GM21717 (cell line): ENCODE data around the gene NISCH.

Source experiments
- ATAC-seq: cut with Tn5 transposase; IDR thresholded peaks from one replicate; pipeline ENCODE4 v1.9.1; 2021; ENCODE audit warnings: mild to moderate bottlenecking, moderate library complexity; ENCODE audit not compliant: unreplicated experiment

The NISCH gene

DNA sequence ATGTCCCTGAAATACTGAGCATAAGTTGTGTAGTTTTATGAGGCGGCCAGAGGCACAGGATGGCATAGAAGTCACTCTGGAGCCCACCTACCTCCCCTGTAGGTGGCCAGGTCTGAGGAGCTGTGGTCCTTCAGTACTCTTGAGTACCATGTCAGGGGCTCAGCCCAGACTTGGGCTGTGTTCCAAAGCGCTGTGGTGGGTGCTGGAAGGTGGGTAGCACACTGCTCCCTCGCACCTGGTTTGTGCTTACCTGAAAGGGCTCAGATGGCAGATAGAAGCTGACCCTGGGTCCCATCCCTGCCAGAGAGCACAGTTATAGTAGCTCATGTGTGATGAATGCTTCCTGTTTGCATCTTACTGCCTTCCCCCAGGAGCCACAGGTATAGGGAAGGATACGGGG is 15.5 kb downstream of the NISCH start:
- ATAC-seq = no peak

DNA sequence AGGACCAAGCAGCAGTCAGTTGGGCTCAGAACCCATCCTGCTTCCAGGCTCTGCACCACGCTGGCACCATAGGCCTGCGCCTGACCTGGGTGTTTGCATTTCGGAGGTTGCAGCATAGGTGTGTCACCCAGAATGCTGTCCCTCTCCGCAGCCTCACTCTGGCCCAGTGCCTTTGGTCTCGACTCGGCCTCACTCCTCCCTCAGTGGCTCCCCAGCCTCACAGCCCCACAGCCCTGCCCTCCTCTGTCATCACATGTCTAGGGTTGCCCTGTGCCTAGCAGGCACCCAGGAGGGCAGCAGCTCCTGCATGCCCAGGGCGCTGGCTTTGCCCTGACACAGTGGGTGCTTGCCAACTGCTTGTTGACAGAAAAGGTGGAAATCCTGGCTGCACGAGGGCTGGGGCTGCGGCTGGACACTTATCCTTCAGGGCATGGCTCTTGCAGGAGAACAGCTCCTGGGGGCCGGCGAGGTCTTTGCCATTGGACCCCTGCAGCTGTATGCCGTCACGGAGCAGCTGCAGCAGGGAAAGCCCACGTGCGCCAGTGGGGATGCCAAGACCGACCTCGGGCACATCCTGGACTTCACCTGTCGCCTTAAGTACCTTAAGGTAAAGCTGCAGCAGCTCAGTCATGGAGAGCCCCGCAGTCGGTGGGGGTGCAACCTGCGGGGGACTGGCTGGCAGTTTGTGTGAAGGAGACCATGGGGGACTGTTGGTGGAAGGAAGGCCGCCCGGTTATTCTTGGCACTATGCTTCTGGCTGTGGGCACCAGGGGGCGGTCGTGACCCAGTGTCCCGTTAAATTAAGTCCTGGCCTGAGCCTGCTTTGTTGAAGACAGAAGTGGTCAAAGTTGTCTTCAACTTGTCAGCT is 16.2 kb downstream of the NISCH start:
- no peak for ATAC-seq

DNA sequence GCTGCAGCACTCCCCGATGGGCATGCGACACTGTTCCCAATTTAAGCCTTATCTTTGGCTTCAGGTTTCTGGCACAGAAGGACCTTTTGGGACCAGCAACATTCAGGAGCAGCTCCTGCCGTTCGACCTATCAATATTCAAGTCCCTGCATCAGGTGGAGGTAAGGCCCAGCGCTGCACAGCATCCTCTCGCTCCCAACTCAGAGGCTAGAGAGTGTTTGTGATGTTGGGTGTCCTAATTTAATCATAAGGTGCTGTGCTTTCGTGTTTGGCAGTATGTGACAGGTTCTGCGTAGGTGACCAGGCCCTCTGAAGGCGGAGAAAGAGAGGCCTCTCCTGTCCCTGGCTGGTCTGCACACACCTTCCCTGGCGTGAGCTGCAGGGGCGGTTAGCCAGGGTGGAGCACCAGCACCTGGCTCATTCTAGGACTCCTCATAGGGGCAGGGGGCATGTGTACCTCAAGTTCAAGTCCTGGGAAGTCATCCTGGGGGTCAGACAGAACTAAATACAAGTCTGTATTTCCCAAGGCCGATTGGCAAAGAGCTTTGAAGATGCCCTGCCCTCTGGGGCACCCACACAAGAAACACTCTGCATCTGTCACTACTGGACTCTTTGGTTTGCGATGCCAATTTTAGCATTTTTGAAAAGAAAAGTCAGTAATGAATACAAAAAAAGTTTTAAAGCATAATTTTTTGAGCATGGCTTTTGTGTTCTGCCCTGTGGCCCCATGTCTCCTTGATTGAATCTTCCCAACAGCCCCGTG is 17.0 kb downstream of the NISCH start:
- no peak for ATAC-seq

DNA sequence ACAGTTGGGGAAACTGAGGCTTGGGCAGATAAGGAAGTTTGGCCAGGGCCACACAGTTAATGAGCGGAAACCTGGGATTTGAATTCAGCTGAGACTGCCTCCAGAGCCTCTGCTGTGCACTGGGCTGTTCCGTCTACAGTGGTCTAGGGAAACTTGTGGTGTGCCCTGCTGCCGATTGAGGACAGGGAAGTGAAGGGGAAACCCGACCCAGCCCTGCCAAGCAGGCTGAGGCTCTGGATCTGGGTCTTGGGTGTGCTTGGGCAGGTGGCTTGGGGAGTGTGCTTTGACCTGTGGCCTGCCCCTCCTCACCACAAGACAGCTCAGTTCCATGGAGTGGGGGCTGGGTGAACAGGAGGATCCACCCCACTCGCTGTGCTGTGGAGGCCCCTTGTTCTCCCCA is 17.6 kb downstream of the NISCH start:
- ATAC-seq = no peak

DNA sequence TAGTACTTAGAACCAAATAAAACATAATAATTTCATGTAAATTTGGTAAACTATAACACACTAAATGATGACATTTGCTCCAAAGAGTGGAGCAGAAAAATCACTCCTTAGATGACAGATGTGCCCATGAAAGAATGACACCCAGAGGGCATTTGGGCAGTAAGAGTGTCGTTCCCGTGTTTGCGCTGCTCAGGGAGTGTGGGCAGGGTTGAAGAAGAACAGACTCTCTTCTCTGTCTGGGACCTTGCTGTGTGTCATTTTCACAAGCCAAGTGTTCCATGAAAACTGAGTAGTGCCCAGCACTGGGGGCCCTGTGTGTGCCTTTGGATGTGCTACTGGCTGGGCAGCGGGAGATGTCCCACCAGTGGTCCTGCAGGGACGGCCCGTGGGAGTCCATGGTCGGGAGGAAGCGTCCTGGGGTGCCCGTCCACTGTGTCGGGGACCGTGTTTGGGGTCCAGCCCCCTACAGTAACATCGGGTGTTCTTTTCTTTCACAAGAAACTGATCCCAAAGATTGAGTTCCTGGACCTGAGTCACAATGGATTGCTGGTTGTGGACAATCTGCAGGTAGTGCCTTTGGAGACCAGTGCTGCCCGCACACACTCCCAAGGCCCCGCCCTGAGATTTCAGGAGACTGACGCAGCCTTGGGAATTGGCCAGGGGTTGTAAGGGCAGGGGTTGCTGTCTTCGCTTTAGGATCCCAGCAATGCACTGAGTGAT is 21.8 kb downstream of the NISCH start:
- no peak for ATAC-seq

DNA sequence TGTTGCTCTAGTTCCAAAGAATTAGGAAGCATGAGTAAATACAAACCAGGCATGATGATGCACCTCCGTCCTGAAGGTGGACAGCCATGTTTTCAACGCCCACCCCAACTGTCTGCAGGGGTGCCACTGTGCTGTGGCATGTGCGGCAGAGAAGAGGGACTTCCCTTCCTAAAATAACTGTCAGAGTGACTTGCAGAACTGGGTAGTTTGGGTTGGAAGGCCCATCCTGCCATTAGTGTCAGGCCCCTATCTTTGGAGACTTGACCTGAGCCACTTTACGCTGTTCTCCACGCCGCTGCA is 22.3 kb downstream of the NISCH start:
- no peak for ATAC-seq

DNA sequence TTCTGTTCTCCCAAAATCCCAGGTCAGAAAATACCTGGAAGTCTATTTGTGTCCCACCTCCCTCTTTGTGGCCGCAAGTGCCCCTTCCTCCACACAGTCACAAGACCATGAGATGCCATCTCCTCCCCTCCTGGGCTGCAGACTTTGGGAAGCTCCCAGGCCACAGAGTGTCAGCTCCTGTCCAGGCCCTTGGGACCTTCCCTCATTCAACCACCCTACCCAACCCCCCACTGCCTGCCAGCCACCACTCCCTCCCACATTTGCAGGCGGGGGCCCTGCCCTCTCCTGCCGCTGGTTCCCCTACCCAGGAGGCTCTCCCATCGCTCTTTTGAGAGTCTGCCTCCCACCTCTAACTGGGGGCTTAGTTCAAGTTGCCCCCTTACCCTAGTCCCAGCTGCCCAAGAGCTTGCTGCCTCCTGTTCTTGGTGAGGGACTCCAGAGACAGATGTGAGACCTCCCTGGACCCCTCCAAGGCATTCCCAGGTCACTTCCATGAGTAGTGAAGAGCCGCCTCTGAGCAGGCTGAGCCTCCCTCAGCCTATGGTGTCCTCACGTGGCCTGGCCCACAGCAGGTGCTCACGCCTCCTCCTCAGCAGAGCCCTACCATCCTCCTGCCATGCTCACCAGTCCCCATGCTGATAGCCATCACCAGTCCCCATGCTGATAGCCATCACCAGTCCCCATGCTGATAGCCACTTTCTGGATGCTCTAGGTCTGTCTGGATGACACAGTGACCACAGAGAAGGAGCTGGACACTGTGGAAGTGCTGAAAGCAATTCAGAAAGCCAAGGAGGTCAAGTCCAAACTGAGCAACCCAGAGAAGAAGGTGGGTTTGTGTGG is 23.9 kb downstream of the NISCH start:
- ATAC-seq = no peak

DNA sequence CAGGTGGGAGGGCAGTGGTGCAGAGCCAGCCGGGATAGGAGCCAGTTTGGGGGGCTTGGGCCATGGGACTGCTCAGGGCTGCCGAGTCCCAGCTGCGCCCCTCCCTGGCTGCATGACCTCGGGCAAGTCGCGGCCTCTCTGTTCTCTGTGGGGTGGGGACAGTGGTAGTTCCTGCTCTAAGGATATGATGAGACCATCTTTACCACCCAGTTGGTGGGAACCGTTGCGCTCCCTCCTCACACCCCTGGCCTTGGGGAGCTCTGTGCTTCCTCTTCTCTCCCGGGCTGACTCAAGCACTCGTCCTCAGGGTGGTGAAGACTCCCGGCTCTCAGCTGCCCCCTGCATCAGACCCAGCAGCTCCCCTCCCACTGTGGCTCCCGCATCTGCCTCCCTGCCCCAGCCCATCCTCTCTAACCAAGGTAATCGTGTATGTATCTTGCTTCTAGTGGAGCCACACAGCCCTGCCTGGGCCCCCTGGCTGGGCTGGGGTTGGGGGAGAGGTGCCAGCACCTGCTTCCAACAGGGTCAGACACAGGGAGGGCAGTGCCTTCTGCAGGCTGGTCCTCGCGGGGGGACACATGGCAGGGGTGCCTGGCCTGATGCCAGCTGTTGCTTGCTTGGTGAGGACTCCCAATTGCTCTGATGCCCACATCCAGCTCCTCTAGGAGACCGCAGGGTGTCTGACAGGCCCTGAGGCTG is 24.6 kb downstream of the NISCH start:
- no peak for ATAC-seq

DNA sequence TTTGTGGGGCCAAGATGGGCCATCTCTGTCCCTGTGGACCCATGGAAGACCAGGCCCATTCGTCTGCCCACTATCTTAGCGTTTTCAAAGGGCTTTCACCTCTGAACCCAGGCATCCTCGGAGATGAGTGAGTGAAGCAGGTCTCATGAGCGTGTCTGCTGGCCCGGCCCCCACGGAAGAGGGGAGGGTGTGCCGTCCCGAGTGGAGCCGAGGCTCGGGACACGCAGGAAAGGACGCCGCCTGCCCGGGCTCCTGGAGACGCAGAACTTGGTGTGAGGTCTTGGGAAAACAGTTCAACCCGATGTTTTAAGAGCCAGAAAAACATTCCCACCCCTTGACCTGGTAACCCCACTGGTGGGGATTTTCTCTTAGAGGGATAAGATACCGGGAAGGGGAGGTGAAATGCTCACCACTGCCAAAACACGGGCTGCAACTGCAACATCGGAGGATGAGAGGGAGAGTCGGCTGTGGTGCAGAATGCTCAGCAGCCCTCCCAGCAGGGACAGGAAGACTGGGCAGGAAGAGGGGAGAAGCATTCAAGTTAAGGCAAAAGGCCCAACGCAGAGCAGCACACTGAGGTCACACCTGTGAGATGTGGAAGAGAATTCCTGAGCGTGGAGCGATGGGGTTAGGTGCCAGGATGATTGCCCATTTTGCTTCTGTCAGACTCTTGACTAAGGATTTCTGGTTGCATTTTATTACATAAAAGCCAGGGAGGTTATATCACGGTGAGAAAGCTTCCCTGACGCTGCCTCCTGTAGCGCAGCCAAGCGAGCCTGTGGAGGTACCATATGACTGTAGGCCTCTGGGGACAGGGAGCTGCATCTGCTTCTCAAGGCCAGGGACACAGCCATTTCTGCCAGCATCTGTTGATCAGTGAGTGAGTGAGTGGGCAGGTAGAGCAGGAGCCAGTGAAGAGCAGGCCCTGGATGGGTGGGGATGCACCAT is 25.6 kb downstream of the NISCH start:
- ATAC-seq = no peak

DNA sequence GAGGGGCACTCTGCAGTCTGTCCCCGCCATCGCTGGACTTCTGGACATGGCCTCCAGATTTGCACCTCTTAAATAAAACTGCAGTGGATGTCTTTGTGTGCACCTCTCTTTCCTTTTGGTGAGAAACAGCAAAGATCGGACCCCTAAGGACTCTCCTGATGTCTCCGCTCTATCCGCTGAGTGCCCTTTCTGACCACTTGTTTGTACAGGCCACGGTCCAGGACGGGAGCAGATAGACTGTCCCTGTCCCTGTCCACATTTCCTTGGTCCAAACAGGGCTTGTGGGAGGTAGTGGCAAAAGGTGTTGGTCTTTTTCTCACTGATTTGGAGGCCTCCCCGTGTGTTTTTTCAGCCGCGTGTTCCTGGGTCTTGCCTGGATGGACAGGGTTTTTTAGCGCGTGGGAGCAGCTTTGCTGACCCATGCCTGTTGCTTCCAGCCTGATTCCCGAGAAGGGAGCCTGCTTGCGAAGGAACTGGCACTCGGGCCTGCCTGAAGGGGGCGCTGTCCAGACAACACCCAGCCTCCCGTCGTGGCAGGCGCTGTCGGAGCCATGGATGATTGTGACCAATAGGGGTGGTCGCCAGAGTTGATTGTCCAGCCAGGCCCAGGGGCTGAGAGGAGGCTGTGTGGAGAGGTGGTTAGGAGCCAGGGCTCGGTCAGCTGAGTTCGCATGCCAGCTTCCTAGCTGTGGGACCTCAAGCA is 26.6 kb downstream of the NISCH start:
- ATAC-seq = no peak

DNA sequence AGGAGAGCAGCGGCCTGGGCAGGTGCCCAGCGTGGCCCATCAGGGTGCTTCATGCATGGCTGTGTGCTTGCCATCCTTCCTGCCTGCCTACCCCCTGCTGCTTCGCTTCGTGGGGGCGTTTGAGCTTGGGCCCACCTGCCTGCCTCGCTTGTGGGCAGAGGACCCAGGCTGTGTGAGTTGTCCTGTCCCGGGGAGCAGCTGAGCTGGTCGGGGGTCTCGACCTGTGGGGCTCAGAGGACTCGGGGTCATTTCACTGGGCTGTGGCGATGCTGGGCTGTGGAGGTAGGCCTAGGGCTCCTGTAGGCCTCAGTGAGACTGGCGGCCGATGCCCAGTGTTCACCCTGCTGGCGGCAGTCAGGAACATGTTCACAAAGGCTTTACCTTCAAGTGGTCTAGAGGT is 27.7 kb downstream of the NISCH start:
- ATAC-seq = no peak

DNA sequence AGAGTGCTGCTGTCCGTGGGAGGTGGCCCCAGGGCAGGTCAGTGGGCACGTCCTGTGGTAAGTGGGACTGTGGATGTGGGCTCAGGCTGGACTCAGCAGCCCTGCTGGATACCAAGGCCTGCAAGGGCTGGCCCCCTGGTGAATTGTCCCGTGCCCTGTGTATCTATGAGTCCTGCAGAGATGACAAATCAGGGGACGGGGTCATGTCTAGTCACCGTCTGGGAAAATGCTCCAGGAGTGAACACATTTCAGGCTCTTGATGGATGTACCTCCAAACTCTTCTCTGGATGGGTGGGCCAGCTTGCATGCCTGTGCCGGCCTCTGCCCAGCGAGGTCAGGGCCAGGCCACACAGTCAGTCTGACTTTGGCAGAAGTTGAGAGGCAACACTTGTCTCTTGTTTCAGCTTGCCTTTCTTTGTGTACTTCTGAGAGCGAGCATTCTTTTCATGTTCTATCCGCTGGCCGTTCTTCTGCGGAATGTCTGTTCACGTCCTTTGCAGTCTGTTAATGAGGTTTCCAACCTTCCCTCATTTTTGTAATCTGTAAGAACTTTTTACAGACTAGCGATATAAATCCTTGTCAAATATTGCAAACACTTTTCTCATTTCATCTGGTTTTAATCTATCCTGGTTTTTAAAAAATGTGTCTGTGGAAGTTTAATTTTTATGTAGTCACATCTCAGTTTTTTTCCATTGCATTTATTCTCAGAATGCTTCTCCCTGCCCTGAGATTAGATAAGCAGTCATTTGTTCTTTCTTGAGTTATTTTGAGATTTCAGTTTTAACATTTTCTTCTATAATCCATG is 28.4 kb downstream of the NISCH start:
- ATAC-seq = no peak

DNA sequence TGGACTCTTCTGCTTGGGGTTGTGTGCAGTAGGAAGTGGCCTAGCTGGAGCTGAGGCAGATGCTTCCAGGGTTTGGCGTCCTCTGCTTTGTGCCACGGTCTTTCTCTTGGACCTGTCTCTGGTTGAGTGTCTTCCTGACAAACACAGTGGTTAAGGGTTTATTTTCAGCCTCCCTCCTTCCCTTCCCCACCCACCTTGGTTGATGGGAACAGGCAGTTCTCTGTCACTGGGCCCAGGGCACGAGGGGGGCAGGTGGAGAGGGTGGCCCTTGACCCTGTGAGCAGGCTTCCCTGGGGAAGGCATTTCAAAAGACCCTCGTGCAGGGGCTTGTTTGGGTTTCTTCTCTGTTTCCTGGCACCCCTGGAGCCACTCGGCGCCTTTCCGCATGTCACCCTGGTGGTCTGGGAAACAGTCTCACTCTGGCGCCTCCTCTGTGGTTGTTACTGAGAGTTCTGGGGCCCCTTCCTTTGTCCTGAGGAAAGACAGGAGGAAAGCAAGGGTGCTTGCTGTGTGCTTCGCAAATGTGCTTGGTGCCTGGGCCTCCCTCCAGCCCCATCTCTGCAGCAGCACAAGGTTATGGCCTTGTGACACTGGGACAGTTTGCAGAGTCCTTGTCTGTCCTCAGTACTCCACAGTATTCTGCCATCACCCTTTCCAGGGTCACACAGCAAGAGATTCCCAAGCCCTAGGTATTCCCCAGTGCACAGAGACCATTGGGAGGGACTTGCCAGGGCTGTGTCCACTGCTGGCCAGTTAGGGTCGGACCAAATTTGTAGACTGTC is 29.5 kb downstream of the NISCH start:
- ATAC-seq = no peak

DNA sequence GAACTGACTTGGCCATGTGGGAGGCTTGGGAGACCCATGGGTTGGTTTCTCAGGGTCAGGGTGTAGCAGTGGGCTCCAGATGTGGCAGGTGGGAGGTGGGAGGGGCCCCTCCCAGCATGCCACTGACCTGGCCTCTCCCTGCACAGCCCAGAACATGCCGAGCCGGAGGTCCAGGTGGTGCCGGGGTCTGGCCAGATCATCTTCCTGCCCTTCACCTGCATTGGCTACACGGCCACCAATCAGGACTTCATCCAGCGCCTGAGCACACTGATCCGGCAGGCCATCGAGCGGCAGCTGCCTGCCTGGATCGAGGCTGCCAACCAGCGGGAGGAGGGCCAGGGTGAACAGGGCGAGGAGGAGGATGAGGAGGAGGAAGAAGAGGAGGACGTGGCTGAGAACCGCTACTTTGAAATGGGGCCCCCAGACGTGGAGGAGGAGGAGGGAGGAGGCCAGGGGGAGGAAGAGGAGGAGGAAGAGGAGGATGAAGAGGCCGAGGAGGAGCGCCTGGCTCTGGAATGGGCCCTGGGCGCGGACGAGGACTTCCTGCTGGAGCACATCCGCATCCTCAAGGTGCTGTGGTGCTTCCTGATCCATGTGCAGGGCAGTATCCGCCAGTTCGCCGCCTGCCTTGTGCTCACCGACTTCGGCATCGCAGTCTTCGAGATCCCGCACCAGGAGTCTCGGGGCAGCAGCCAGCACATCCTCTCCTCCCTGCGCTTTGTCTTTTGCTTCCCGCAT is 31.8 kb downstream of the NISCH start:
- no peak for ATAC-seq

DNA sequence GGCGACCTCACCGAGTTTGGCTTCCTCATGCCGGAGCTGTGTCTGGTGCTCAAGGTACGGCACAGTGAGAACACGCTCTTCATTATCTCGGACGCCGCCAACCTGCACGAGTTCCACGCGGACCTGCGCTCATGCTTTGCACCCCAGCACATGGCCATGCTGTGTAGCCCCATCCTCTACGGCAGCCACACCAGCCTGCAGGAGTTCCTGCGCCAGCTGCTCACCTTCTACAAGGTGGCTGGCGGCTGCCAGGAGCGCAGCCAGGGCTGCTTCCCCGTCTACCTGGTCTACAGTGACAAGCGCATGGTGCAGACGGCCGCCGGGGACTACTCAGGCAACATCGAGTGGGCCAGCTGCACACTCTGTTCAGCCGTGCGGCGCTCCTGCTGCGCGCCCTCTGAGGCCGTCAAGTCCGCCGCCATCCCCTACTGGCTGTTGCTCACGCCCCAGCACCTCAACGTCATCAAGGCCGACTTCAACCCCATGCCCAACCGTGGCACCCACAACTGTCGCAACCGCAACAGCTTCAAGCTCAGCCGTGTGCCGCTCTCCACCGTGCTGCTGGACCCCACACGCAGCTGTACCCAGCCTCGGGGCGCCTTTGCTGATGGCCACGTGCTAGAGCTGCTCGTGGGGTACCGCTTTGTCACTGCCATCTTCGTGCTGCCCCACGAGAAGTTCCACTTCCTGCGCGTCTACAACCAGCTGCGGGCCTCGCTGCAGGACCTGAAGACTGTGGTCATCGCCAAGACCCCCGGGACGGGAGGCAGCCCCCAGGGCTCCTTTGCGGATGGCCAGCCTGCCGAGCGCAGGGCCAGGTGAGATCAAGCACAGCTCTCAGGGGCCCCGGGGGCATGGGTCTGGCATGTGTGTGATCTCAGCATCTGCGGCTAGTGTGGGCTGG is 32.6 kb downstream of the NISCH start:
- ATAC-seq = no peak
